HL-60 (cell line): Measurements from ENCODE around the gene P4HA2.

Experiments used
- GABPA ChIP-seq: IDR thresholded peaks from 2 replicates; pipeline ENCODE4 v1.6.1; 2012; ENCODE audit warnings: low read depth
- POLR2AphosphoS5 ChIP-seq: IDR thresholded peaks from 2 replicates; pipeline ENCODE4 v1.6.1; 2012; ENCODE audit warnings: low read depth
- TF ChIP-seq, protein P1 (sequence below): IDR thresholded peaks from one replicate; pipeline ENCODE4 v1.5.1; 2011; ENCODE audit warnings: low read length, control low read depth, inconsistent platforms; ENCODE audit not compliant: insufficient read depth
- TF ChIP-seq, protein P2 (sequence below): IDR thresholded peaks from 2 replicates; pipeline ENCODE4 v1.6.1; 2012; ENCODE audit warnings: low read depth; ENCODE audit not compliant: insufficient replicate concordance

DNA sequence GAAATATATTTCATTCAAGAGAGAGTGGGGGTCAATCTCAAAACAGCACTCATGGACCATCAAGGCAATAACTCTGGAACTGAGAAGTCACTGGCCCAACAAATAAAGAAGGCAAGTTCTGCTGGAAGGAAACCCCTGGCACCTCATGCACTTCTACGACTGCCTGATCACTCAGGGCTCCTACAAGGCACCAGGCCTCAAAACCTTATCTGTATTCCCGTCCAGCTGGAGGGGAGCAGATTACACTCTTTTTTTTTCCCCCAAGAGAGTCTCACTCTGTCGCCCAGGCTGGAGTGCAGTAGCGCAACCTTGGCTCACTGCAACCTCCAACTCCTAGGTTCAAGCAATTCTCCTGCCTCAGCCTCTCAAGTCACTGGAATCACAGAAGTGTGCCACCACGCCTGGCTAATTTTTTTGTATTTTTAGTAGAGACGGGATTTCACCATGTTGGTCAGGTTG is 49.9 kb downstream of the P4HA2 start:
- TF ChIP-seq, protein P1, sequence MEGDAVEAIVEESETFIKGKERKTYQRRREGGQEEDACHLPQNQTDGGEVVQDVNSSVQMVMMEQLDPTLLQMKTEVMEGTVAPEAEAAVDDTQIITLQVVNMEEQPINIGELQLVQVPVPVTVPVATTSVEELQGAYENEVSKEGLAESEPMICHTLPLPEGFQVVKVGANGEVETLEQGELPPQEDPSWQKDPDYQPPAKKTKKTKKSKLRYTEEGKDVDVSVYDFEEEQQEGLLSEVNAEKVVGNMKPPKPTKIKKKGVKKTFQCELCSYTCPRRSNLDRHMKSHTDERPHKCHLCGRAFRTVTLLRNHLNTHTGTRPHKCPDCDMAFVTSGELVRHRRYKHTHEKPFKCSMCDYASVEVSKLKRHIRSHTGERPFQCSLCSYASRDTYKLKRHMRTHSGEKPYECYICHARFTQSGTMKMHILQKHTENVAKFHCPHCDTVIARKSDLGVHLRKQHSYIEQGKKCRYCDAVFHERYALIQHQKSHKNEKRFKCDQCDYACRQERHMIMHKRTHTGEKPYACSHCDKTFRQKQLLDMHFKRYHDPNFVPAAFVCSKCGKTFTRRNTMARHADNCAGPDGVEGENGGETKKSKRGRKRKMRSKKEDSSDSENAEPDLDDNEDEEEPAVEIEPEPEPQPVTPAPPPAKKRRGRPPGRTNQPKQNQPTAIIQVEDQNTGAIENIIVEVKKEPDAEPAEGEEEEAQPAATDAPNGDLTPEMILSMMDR: no peak
- TF ChIP-seq POLR2AphosphoS5 (no peak), GABPA (no peak)
- TF ChIP-seq, protein P2, sequence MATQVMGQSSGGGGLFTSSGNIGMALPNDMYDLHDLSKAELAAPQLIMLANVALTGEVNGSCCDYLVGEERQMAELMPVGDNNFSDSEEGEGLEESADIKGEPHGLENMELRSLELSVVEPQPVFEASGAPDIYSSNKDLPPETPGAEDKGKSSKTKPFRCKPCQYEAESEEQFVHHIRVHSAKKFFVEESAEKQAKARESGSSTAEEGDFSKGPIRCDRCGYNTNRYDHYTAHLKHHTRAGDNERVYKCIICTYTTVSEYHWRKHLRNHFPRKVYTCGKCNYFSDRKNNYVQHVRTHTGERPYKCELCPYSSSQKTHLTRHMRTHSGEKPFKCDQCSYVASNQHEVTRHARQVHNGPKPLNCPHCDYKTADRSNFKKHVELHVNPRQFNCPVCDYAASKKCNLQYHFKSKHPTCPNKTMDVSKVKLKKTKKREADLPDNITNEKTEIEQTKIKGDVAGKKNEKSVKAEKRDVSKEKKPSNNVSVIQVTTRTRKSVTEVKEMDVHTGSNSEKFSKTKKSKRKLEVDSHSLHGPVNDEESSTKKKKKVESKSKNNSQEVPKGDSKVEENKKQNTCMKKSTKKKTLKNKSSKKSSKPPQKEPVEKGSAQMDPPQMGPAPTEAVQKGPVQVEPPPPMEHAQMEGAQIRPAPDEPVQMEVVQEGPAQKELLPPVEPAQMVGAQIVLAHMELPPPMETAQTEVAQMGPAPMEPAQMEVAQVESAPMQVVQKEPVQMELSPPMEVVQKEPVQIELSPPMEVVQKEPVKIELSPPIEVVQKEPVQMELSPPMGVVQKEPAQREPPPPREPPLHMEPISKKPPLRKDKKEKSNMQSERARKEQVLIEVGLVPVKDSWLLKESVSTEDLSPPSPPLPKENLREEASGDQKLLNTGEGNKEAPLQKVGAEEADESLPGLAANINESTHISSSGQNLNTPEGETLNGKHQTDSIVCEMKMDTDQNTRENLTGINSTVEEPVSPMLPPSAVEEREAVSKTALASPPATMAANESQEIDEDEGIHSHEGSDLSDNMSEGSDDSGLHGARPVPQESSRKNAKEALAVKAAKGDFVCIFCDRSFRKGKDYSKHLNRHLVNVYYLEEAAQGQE: no peak
